HG03571 (cell line): ENCODE measurements around the gene ZMYND8.

Experiments used
- ATAC-seq: cut with Tn5 transposase; IDR thresholded peaks from one replicate; pipeline ENCODE4 v1.9.1; 2021; ENCODE audit not compliant: unreplicated experiment

Gene ZMYND8

GRCh38 chr20:47233333-47234188 is 122.9 kb downstream of the ZMYND8 start:
- ATAC-seq, result no peak

- ATAC-seq, result no peak
These were observed 124.0 kb downstream of the ZMYND8 start for GRCh38 chr20:47232518-47232917.

- no peak for ATAC-seq
These were observed 125.0 kb downstream of the ZMYND8 start for GRCh38 chr20:47231382-47232039.

DNA sequence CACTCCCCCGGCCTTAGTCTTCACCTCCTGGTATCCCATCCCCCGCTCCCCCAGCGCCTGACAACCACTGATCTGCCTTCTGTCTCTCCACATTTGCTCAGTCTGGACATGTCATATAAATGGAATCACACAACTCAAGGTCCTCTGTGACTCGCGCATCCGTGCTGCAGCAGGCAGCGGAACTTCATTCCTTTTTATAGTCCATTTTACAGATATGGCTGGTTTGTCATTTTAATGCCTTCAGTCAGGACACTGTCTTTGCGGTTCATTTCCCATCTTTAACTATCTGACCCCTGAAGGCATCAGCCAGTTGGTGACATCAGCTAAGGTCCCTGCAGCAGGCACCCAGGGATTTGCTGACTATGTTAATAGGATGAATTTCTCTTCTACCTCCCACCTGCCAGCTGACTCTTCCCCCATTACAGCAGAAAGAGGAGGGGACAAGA is 125.7 kb downstream of the ZMYND8 start:
- ATAC-seq, result no peak

DNA sequence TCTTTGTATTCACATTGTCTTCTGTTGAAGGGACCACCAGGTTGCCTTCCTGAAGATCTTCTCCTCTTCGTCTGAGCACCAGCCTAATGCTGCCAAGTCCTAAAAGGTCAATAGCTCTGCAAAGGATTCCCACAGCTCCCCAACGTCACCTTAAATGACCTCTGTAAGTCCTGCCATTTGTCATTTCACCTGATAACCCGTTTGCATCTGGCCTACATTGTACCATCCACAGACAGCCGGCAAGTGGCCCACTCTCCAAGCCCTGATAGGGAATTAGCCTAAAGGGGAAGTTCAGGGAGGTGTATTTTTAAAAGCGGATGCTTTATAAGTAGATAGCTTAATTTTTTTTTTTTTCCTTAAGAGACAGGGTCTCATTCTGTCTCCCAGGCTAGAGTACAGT is 127.8 kb downstream of the ZMYND8 start:
- ATAC-seq, result no peak

DNA sequence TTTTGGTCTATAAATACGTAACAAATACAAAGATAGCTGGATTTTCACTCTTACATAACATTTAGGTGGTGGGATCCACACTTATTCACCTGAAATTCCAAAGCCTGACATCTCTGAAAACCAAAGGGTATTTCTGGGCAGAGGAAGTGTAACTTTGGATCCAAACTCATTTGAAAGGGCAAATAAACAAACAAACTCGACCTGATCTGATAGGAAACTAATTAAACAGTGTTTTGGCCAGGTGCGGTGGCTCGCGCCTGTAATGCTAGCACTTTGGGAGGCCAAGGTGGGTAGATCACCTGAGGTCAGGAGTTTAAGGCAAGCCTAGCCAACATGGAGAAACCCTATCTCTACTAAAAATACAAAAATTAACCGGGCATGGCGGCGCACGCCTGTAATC is 128.9 kb downstream of the ZMYND8 start:
- ATAC-seq, result no peak

- ATAC-seq, result no peak
These were observed 129.4 kb downstream of the ZMYND8 start for GRCh38 chr20:47227119-47227518.

DNA sequence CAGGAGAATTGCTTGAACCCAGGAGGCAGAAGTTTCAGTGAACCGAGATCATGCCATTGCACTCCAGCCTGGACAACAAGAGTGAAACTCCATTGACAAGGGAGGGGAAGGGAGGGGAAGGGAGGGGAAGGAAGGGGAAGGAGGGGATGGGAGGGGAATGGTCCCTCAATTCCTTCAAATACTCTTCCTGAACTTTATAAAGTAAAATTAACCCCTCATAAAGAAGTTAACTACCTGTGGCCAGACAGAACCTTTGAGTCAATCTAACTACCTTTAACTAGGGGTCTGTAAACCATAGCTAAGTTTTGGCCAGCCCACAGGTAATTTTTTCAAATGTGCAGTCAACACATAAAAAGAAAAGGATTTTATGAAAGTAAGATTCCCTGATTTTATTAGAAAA is 131.0 kb downstream of the ZMYND8 start:
- ATAC-seq, result no peak

GRCh38 chr20:47224857-47225256 is 131.6 kb downstream of the ZMYND8 start:
- no peak for ATAC-seq

DNA sequence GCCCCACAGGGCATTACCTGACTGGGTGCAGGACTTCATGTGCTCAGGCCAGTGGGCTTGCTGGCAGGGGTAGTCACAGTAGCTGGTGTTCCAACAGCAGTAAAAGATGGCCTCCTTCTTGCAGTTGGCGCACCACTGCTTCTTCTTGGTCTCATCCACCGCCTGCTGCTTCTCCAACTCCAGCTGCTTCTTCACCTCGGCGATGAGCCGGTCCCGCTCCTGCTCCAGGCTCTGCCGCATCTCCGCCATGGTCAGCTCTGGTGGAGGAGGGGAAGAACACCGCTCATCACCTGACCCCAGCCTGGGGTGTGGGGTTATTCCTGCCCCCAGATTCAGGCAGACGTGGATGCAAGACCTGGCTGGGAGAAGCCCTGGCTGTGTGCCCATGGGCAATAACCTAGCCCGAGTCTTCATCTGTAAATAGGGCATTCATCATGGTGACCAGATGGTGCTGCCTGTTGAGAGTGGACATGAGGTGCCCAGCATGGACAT is 132.2 kb downstream of the ZMYND8 start:
- no peak for ATAC-seq

DNA sequence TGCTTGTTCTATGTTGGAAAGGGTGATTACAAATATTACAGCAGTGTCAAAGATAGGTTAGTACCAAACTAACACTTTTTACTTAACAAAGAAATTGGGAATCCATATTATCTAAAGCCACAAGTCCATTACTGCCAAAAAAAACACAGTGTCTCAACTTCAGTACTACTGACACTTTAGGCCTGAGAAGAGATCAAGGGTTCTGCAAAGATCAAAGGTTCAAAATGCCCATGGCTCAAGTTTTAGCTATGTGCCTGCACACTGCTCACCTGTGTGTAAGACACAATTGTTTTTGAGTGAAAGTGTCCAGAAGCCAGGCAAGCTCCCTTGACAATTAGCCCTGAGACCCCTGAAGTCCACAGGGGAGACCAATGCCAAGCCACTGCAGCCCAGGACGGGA is 132.6 kb downstream of the ZMYND8 start:
- ATAC-seq, result no peak

DNA sequence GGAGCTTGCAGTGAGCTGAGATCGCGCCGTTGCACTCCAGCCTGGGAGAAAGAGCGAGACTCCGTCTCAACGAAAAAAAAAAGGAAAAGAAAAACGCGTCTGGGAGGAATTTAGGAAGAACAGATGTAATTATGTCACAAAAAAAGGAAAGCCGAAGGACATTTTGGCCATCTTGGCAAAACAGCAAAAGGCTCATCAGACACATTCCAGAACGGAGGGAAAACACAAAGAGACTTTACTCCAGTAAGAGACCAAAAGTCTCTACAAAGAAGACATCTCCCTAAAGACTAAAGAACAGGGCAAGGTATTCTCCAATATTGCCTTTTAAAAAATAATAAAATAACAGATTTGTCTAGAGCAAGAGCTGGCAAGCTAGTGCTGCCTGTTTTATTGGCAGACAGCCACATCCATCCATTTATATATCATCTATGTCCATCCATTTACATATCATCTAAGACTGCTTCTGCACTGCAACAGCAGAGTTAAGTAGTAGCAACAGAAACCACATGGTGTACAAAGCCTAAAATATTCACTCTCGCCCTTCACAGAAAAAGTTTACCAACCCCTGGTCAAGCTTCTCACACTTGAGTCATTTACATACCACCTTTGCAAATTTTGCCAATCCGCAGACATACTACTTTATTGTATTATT is 133.9 kb downstream of the ZMYND8 start:
- ATAC-seq, result no peak

GRCh38 chr20:47221036-47221625 is 135.4 kb downstream of the ZMYND8 start:
- ATAC-seq, result no peak

DNA sequence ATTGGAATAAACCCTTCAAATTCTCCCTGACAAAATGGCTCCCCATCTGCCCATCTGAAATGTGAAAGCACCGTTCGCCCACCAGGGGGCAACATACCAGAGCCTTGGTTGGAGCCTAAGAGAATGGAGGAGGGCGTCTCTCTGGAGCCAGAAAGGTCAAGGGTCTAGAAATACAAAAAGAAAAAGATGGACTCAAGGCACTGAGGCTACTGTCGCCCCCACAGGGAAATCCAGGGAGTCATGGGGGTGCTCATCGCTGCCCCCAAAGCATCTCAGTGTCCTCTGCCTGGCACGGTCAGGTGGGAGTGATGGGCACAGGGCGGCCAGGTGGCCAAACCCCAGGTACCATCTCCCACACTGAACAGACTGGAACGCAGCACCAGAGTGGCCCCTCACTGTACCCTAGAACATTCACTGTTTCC is 136.3 kb downstream of the ZMYND8 start:
- no peak for ATAC-seq

GRCh38 chr20:47217482-47218446 is 138.7 kb downstream of the ZMYND8 start:
- ATAC-seq, result no peak

- ATAC-seq, result no peak
These were observed 139.6 kb downstream of the ZMYND8 start for GRCh38 chr20:47216819-47217410.

DNA sequence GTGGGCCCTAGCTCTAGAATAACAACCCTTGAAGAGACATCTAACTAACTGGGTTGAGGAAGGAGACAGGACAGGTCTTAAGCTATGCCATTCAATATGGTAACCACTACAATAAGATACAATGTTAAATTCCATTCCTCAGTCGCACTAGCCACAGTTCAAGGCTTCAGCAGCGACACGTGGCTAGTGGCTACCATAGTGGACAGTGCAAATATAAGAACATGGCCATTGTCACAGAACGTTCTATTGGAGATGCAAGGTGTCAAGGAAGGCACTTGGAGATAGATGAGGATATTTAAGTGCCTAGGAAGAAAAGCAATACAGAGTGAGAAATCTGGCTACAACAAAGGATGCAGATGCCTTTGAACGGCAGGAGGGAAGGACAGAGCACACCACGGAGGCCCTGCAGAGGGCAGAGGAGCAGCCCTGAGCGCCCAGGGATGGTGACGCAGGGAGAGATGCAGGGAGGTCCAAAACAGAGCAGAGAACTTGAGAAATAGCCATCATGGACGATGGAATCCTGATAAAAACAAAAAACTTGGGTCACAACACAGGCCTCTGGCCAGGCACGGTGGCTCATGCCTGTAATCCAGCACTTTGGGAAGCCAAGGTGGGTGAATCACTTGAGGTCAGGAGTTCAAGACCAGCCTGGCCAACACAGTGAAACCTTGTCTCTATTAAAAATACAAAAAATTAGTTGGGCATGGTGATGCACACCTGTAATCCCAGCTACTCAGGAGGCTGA is 140.7 kb downstream of the ZMYND8 start:
- no peak for ATAC-seq

GRCh38 chr20:47213966-47214365 is 142.5 kb downstream of the ZMYND8 start:
- ATAC-seq, result no peak

- ATAC-seq, result no peak
These were observed 143.8 kb downstream of the ZMYND8 start for GRCh38 chr20:47212606-47213207.
